T-helper 2 cell treated with Interferon-gamma antibody and Interleukin-4, amounts not matched to agents 100 ng/mL and 5 ng/mL, for 36 hours (primary cell): ENCODE results near the gene TMCC3. TPM values are rescaled to one million over a fixed set of nuclear protein-coding genes. Genes with fewer than 3 reads are reported as not detected.
"Not testable (repeated sequence)": the region's sequence is repeated elsewhere in the genome, so short reads cannot be mapped to it uniquely, and the experiment has no call there.

Experiments
- intact Hi-C: fragments of 100-400 bp; cut with micrococcal nuclease; formaldehyde crosslinking; loops from one replicate; pipeline ENCODE4 v1.15.1; 2023
- total RNA-seq: library from RNA; stranded (reverse); gene quantifications from 2 replicates; pipeline ENCODE4 v1.2.3, GENCODE V29; 2022

TMCC3 gene
- total RNA-seq, 1 donor from 2014 or later, result not detected

DNA sequence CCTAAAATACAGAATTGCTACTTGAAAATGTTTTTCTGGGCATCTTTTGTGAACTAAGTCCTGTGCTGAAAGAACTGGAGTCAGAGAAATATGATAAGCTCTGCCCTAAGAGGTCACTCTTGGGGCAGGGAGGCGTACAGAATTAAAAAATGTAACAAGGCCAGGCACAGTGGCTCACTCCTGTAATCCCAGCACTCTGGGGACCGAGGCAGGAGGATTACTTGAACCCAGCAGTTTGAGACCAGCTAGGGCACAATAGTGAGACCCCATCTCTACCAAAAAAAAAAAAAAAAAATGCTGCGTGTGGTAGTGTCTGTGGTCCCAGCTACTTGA, 46.0 kb downstream of the TMCC3 start:
- intact Hi-C loops, result no loop called here

GRCh38 chr12:94603434-94604365, 46.7 kb downstream of the TMCC3 start:
- intact Hi-C loops, result loop anchor here (1.0 to 2.0 kb wide), 2 partner anchors 161 to 377 kb away; no protein-coding TSS in a partner anchor

DNA sequence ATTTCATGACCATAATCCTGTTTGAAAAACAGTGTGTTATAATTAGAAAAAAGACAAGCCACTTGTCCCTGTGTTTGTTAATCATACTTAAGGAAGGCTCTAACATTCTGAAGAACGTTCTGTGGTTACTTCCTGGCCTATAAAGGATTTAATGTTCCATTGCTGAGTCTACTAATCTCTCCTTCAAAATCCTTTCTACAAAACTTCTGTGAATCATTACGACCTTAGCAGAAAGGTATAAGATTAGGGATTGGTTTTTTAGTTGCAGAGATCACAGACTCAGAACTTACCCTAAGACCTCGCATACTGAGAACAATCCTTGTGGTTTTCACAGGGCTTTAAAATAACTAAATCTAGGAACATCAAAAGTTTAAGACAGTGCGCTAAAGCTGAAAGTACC, 48.3 kb downstream of the TMCC3 start:
- intact Hi-C loops, result loop anchor here (2.0 kb wide), 1 partner anchor 379 kb away; no protein-coding TSS in a partner anchor

DNA sequence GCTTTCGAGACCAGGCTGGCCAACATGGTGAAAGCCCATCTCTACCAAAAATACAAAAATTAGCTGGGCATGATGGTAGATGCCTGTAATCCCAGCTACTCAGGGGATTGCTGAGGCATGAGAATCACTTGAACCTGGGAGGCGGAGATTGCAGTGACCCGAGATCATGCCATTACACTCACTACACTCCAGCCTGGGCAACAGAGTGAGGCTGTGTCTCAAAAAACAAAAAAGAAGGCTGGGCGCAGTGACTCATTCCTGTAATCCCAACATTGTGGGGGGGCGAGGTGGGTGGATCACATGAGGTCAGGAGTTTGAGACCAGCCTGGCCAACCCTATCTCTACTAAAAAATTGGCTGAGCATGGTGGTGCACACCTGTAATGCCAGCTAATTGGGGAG, 49.0 kb downstream of the TMCC3 start:
- intact Hi-C loops, result not testable (repeated sequence)

DNA sequence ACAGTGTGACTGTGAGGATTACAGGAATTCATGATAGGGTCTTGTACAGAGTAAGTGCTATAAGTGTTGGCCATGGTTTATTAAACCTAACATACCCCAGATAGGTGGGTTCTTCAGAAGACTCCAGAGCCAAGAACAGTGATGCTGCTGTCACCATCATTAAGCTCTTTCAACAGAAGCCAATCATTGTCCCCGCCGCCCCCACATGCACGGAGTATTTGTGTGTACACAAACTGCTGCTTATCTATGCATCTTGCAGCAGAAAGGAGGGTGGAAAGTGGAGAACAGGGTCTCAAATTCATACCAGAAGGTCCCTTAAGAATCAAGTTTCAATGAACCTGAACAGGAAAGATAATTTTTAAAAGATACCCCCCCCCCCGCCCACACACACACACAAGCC, 51.2 kb downstream of the TMCC3 start:
- intact Hi-C loops, result no loop called here

- intact Hi-C loops, result no loop called here
These were observed 53.1 kb downstream of the TMCC3 start for GRCh38 chr12:94597268-94597667.

DNA sequence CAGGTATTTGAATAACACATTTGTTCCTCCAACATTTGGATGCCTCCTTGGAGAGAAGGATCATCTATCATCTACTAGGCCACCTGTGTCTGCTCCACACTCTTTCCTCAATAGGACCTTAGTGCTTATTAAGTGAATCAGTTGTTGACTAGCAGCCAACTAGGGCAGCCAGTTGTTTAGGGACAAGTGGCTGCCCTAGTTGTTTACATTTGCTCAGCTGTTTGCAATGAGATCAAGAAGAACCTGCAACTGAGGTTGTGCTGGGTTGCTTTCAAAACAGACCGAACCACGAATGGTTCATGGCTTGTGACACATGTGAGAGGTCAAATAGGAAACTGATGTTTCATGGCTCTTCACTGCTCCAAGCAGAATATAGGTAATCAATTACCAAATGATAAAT, 53.8 kb downstream of the TMCC3 start:
- intact Hi-C loops, result no loop called here

DNA sequence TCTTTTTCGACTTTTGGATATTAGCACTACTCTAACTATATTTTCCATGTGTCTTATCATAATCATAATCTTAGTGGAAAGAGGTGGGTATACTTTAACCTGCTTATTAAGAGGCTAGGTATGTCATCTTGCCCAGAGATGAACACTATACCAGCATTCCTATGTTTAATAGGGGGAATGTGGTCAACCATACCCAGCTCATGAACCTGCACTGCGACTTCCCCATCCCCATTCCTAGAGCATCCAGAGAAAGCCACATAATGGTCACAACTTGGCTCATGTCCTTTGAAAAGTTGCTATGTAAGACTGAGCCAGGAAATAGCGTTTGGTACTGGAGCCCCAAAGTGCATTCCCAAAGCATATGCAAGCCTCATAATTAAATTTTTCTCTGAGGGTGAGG, 55.2 kb downstream of the TMCC3 start:
- intact Hi-C loops, result no loop called here

- intact Hi-C loops, result no loop called here
These were observed 55.9 kb downstream of the TMCC3 start for GRCh38 chr12:94594443-94594825.

GRCh38 chr12:94593822-94594442, 56.4 kb downstream of the TMCC3 start:
- intact Hi-C loops, result no loop called here

- intact Hi-C loops, result not testable (repeated sequence)
These were observed 57.6 kb downstream of the TMCC3 start for GRCh38 chr12:94592723-94593122.

- intact Hi-C loops, result no loop called here
These were observed 58.3 kb downstream of the TMCC3 start for GRCh38 chr12:94592080-94592479.

DNA sequence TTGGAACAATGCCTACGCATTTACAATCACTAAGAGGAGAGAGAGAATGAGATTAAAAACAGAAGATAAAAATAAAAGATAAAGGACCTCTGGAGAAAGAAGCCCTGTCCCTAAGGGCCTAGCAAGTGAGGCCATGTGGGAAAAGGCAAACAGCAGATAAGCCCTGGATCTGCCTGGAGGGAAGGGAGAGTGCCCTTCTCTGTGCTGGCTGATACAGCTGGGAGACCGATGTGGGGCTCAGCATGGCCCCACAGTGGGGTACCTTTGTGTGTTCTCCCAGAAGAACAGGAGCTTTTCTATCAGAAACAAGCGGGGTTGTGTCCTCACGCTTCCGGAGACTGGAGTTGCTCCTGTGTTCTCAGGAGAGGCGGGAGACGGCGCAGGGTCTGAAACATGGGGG, 59.9 kb downstream of the TMCC3 start:
- intact Hi-C loops, result no loop called here

DNA sequence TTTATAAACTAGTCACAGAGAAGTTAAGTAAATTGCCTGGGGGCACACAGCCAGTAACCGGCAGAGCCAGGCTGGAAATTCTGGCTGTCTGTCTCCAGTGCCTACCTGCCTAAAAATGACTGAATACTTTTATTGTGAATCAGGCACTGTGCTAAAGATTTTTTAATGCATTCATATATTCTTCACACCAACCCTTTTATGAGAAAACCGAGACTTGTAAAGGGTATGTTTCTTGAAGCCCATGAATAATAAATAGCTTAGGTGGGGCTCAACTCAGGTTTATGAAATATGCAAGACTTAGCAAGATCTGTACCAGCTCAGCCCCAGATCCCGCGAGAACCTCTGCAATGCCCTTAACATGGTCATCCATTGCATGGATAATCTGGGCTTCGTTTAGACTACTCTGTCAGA, 60.8 kb downstream of the TMCC3 start:
- intact Hi-C loops, result no loop called here

DNA sequence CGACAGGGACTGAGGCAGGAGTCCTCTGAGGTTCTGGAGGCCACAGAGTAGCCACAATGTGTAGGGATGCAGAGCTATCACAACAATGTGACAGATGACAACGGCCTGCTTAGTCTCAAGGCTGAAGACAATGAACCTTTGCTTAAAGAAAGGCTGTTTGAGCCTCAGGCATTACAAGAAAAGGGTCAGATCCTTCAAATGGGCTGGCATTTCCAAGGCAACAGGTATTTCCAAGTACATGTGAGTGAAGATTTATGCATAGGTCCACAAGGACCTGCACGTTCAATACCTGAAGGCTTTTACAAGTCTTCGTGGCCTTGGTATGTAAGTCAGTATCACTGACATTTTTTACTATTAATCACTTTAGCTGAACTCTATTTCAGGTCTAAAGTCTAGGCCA, 62.0 kb downstream of the TMCC3 start:
- intact Hi-C loops, result no loop called here

DNA sequence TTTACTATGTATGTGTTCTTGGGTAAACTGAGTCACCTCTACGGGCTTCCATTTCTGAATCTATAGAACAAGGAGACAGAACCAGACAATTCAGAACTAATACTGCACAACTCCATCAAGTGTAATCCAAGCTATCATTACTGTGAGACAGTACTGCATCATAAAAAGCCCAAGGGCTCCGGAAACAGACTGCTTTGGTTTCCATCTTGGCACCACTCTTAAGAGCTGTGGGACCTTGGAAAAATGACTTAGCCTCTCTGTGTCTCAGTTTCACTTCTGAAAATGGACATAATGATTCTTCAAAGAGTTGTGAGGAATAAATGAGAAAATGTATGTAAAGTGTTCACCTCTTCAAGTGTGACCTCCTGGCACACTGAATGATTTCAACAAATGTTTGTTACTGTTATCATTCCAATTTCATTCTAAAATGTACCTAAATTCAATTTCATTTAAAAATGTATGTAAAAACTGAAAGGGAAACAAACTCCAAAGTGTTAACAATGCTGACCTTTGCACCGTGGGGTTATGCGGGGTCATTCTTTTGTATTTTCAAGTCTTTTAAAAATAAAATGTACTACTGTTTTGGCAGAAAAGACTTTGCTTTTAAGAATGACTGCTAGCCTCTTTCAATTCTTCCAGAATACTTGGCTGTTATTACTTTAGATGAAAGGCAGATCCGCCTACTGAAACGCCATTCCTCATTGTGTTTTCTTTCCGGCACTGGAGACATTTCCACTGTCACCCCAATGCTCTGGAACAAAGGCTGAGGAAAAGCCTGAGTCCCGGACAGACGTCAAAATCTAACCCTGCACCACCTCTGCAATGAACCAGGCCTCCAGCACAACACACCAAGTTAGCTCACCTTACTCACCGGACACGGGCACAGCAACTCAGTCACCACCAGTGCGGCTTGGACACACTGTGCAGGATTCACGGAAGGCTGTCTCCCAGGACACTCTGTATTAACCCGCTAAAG, 62.8 kb downstream of the TMCC3 start:
- intact Hi-C loops, result no loop called here

GRCh38 chr12:94586589-94587259, 63.6 kb downstream of the TMCC3 start:
- intact Hi-C loops, result no loop called here

DNA sequence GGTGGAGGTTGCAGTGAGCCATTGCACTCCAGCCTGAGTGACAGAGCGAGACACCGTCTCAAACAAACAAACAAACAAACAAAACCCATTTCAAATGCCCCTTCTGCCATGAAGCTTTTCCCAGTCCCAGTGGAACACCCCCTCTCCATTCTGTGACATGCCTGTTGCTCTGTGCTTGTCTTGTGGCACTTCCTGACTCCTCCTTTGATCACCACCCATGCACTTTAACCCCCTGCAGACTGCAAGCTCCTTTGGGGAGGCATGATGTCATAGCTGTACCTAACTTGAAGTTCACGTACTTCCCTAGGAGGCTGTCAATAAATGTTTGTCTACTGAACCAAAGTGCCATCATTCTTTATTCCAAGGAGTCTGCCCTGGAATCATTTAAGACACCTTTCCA, 64.7 kb downstream of the TMCC3 start:
- intact Hi-C loops, result no loop called here

GRCh38 chr12:94584377-94584776, 66.0 kb downstream of the TMCC3 start:
- intact Hi-C loops, result no loop called here

- intact Hi-C loops, result no loop called here
These were observed 67.8 kb downstream of the TMCC3 start for GRCh38 chr12:94582591-94582990.
